ENCODE data around the gene DNAJC27. TPM values are rescaled to one million over a fixed set of nuclear protein-coding genes. Genes with fewer than 3 reads are reported as not detected.

Gene DNAJC27
- total and polyA plus RNA-seq, 3 donors from 2014 or later: 33.3 to 59.7 (median 36.7) TPM

DNA sequence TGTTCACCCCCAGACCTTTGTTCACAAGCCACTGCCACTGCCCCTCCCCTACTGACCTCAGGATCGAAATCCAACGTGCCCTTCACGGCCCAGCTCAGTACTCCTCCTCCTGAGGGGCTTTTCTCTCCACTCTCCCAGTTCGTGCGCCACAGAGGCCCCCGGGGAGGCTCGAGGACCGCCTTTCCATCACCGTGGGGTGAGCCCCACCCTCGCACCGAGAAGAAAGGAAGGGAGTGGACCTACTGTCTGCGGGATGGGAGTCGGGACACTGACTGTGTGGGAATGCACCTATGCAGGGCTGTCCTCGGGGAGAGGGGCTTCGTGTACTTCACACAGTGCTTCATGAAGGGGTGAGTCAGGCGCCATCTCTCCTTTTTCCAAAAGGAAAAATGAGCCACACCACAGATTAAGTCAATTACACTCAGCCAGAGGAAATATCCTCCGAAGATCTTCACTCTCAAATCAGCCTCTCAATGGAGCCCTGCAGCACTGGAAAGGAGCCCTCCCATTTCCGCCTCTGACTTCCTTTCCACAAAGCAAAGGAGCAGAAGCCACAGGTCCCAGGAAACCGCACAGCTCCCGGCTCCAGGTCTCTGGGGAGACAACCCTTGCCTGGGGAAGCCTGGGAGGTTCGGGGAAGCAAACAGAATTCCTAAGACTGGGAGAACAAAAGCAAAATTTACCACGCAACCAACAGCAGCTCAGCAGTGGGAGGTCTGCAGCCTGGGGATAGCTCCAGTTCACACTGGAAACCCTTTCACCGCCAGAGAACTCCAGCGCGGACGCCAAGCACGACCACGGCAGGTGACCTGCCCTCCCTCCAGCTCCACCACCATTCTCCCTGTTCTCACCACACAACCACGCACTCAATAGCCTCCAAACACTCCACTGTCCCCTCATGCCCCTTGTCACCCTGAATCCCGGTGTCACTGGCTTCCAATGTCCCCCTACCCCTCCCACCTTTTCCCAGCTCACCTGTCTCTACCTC, 73.3 kb downstream of the DNAJC27 start:
- intact Hi-C loops (cut with DNase I; ENCODE audit: low total_unique reads): no loop called here
- no peaks in the 10 kb centered on the region for H3K36me3 ChIP-seq (ENCODE audit: low read depth, missing control alignments)
- TF ChIP-seq POLR2A (IDR thresholded peaks at IDR 0.05) (no peak), CTCF (IDR thresholded peaks at IDR 0.05) (no peak)
- no peak overlapping the region for H3K27ac ChIP-seq
- H3K4me1 ChIP-seq: no peaks in the 10 kb centered on the region
- no peak overlapping the region for H3K4me3 ChIP-seq
- no peaks in the 10 kb centered on the region for H3K9me3 ChIP-seq
- no peak for DNase-seq
- H3K27me3 ChIP-seq: no peaks in the 10 kb centered on the region
- WGBS, 2 donors: 76 to 93% methylated on average over 30 of the region's 30 CpGs

DNA sequence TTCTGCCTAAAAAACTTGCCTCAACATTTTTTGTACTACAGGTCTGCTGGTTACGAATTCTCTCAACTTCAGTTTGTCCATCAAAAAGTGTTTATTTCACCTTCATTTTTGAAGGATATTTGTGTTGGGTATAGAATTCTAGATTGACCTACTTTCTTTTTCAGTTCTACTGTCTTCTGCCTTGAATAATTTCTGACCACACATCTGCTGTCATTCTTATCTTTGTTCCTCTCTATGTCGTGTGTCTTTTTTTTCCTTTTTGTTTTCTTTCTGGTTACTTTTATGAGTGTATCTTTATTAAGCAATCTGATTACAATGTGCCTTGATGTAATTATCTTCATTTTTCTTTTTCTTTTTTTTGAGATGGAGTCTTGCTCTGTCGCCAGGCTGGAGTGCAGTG, 77.0 kb downstream of the DNAJC27 start:
- no peaks in the 10 kb centered on the region for H3K36me3 ChIP-seq (ENCODE audit: low read depth, missing control alignments)
- no peak for TF ChIP-seq POLR2A (IDR thresholded peaks at IDR 0.05)
- TF ChIP-seq CTCF (IDR thresholded peaks at IDR 0.05): no peak
- no peak overlapping the region for H3K27ac ChIP-seq
- no peak for DNase-seq
- intact Hi-C loops (cut with DNase I; ENCODE audit: low total_unique reads): no loop called here
- no peaks in the 10 kb centered on the region for H3K27me3 ChIP-seq
- WGBS, 2 donors: 85 to 93% methylated on average over 3 of the region's 3 CpGs
- no peaks in the 10 kb centered on the region for H3K4me1 ChIP-seq
- H3K9me3 ChIP-seq: no peaks in the 10 kb centered on the region
- no peak overlapping the region for H3K4me3 ChIP-seq

GRCh38 chr2:24893934-24894333, 77.8 kb downstream of the DNAJC27 start:
- no peaks in the 10 kb centered on the region for H3K9me3 ChIP-seq
- no peak overlapping the region for H3K27ac ChIP-seq
- H3K36me3 ChIP-seq (ENCODE audit: low read depth, missing control alignments): no peaks in the 10 kb centered on the region
- no peaks in the 10 kb centered on the region for H3K4me1 ChIP-seq
- intact Hi-C loops (cut with DNase I; ENCODE audit: low total_unique reads): no loop called here
- H3K27me3 ChIP-seq: no peaks in the 10 kb centered on the region
- no peak for DNase-seq
- H3K4me3 ChIP-seq: no peak overlapping the region
- WGBS, 2 donors: 88 to 91% methylated on average over 3 of the region's 3 CpGs
- no peak for TF ChIP-seq CTCF (IDR thresholded peaks at IDR 0.05)
- TF ChIP-seq POLR2A (IDR thresholded peaks at IDR 0.05): no peak

Small RNA genes within 50 kb of the gene (small RNA-seq; reads per million reads assigned to genes)
- gene AC013267.1: 0 to 0.09 reads per million in 2 donors
- gene RF00016: 0 reads per million in 2 donors
- 0 reads per million in 2 donors for gene RF00019

Other genes starting within 250 kb of the DNAJC27 start
- 10 to 100 TPM; 60.4 to 61.3 TPM for gene PTRHD1, start 178.6 kb downstream of the DNAJC27 start, total RNA-seq
- 122 TPM for gene PTRHD1, start 178.6 kb downstream of the DNAJC27 start, polyA plus RNA-seq (ENCODE audit: insufficient read depth, low read depth, low replicate concordance)
- 10 to 100 TPM; 27.1 to 32.8 TPM for gene CENPO, start 178.5 kb downstream of the DNAJC27 start, total RNA-seq
- gene CENPO, start 178.5 kb downstream of the DNAJC27 start, polyA plus RNA-seq (ENCODE audit: insufficient read depth, low read depth, low replicate concordance): 41.2 TPM
- gene ADCY3, start 51.7 kb downstream of the DNAJC27 start, total RNA-seq: 10 to 100 TPM; 22.3 to 27.9 TPM
- gene ADCY3, start 51.7 kb downstream of the DNAJC27 start, polyA plus RNA-seq (ENCODE audit: insufficient read depth, low read depth, low replicate concordance): 41.6 TPM
- 1 to 10 TPM; 3.6 to 3.7 TPM for gene EFR3B, start 70.1 kb upstream of the DNAJC27 start, total RNA-seq
- 3.0 TPM for gene EFR3B, start 70.1 kb upstream of the DNAJC27 start, polyA plus RNA-seq (ENCODE audit: insufficient read depth, low read depth, low replicate concordance)
- gene POMC, start 196.6 kb upstream of the DNAJC27 start, total RNA-seq: 10 to 100 TPM; 55.7 to 77.2 TPM
- 17.9 TPM for gene POMC, start 196.6 kb upstream of the DNAJC27 start, polyA plus RNA-seq (ENCODE audit: insufficient read depth, low read depth, low replicate concordance)

Data from testis (tissue), 3 donors.